GM13977 (cell line): Measurements from ENCODE around the gene PLEKHG5.

Source experiments
- DNase-seq: peaks from one replicate; pipeline ENCODE4 v3.0.0; 2012; ENCODE audit warnings: low spot score
- CTCF ChIP-seq: IDR thresholded peaks from 2 replicates; pipeline ENCODE4 v1.5.1; 2012; ENCODE audit warnings: mild to moderate bottlenecking, control low read depth; ENCODE audit not compliant: insufficient read depth; ENCODE audit errors: extremely low read depth, missing control alignments
- in situ Hi-C: fragments of 300-500 bp; cut with MboI; formaldehyde crosslinking; loops from one replicate; pipeline ENCODE4 v1.12.0; 2022; ENCODE audit warnings: low sequenced_read_pairs, low pct_unique_long_range_greater_than_20kb, mixed read lengths, inconsistent platforms; ENCODE audit not compliant: unreplicated experiment

PLEKHG5 gene

GRCh38 chr1:6503884-6504602 lies 12.6 kb upstream of the PLEKHG5 start:
- no peak for DNase-seq
- in situ Hi-C loops: no loop called here
- no peak for TF ChIP-seq CTCF

GRCh38 chr1:6502000-6502891 lies 10.8 kb upstream of the PLEKHG5 start:
- no peak for DNase-seq
- TF ChIP-seq CTCF: no peak
- in situ Hi-C loops: no loop called here

- DNase-seq: no peak
- TF ChIP-seq CTCF: no peak
- in situ Hi-C loops: no loop called here
These were observed 9.9 kb upstream of the PLEKHG5 start for GRCh38 chr1:6501279-6501813.

- no peak for TF ChIP-seq CTCF
- no peak for DNase-seq
- in situ Hi-C loops: no loop called here
These were observed 9.2 kb upstream of the PLEKHG5 start for GRCh38 chr1:6500544-6501278.

- no peak for TF ChIP-seq CTCF
- DNase-seq: no peak
- in situ Hi-C loops: loop anchor here (25.0 kb wide), 1 partner anchor 713 kb away; no protein-coding TSS in a partner anchor
These were observed 7.8 kb upstream of the PLEKHG5 start for GRCh38 chr1:6499296-6499695.

GRCh38 chr1:6498576-6499111 lies 7.2 kb upstream of the PLEKHG5 start:
- in situ Hi-C loops: loop anchor here (25.0 kb wide), 1 partner anchor 714 kb away; no protein-coding TSS in a partner anchor
- DNase-seq: no peak
- no peak for TF ChIP-seq CTCF
